Breast epithelium (tissue), 3 donors: ENCODE measurements around the gene PDCL3.

ENCODE experiments used
- CTCF ChIP-seq, 3 donors: fragments of 450-650 bp; IDR thresholded peaks; one replicate each; pipeline ENCODE4 v1.5.1; 2016 to 2017; ENCODE audit warnings: antibody characterized with exemption in 3 of 3, mild to moderate bottlenecking in 3 of 3, moderate library complexity in 3 of 3
- POLR2AphosphoS5 ChIP-seq, 3 donors: sonication (generic); formaldehyde crosslinking; IDR thresholded peaks; one replicate each; pipeline ENCODE4 v1.6.1; 2017; ENCODE audit warnings: antibody characterized with exemption in 3 of 3

- TF ChIP-seq CTCF (IDR thresholded peaks at IDR 0.05): no peak
- TF ChIP-seq POLR2AphosphoS5 (IDR thresholded peaks at IDR 0.05): no peak
Measured at GRCh38 chr2:100620481-100620880, 57.7 kb downstream of the PDCL3 start.
